Neural crest cell (in vitro differentiated cells): ENCODE results near the gene NOP9. TPM values are rescaled to one million over a fixed set of nuclear protein-coding genes. Genes with fewer than 3 reads are reported as not detected.

Experiments
- DNase-seq: peaks from one replicate; pipeline ENCODE4 v3.0.0; 2021; ENCODE audit warnings: low read depth, mixed read lengths, low spot score
- H3K27ac Mint-ChIP-seq: one replicate; pipeline ENCODE4 v1.8.0; 2021; ENCODE audit warnings: mild to moderate bottlenecking, mixed read lengths; ENCODE audit not compliant: unreplicated experiment
- H3K27me3 Mint-ChIP-seq: 2 replicates; pipeline ENCODE4 v1.8.0; 2021; ENCODE audit warnings: low read depth, mild to moderate bottlenecking, mixed read lengths
- H3K36me3 Mint-ChIP-seq: 2 replicates; pipeline ENCODE4 v1.8.0; 2021; ENCODE audit warnings: low read depth, mild to moderate bottlenecking, mixed read lengths
- H3K4me1 Mint-ChIP-seq: 2 replicates; pipeline ENCODE4 v1.8.0; 2021; ENCODE audit warnings: mixed read lengths
- H3K4me3 Mint-ChIP-seq: one replicate; pipeline ENCODE4 v1.8.0; 2021; ENCODE audit warnings: mild to moderate bottlenecking, mixed read lengths
- H3K9me3 Mint-ChIP-seq: 2 replicates; pipeline ENCODE4 v1.8.0; 2021; ENCODE audit warnings: mixed read lengths
- CTCF ChIP-seq: fragments of 200-600 bp; sonication (generic); conservative IDR thresholded peaks from 2 replicates; pipeline ENCODE4 v1.5.0; 2021; ENCODE audit warnings: antibody characterized with exemption, mild to moderate bottlenecking
- total RNA-seq: library from RNA; stranded (reverse); gene quantifications from 2 replicates; pipeline ENCODE4 v1.2.1, GENCODE V29; 2021

NOP9 gene
- total RNA-seq, 1 donor from 2014 or later: 34.5 TPM

- TF ChIP-seq CTCF: no peak
- peaks cover 96% of the 10 kb centered on the region for H3K27me3 Mint-ChIP-seq
- DNase-seq: no peak
- no peak within 1 kb of the TSS for H3K4me3 Mint-ChIP-seq
- H3K36me3 Mint-ChIP-seq: no peaks in the 10 kb centered on the region
- peaks cover 5% of the 10 kb centered on the region for H3K4me1 Mint-ChIP-seq
- no peaks in the 10 kb centered on the region for H3K9me3 Mint-ChIP-seq
- no peak within 1 kb of the TSS for H3K27ac Mint-ChIP-seq
Observed at GRCh38 chr14:24339284-24340151, 39.9 kb downstream of the NOP9 start, which contains the start of gene RIPK3. Gene RIPK3, minus strand, starts transcription at chr14:24339991. Its CDS starts 165 bp downstream, at chr14:24339826.

GRCh38 chr14:24340606-24341005, 41.0 kb downstream of the NOP9 start:
- TF ChIP-seq CTCF: no peak
- Mint-ChIP-seq H3K27me3 (peaks cover 96% of the 10 kb centered on the region), H3K27ac (no peak overlapping the region), H3K4me1 (no peaks in the 10 kb centered on the region), H3K9me3 (no peaks in the 10 kb centered on the region), H3K4me3 (no peak overlapping the region), H3K36me3 (no peaks in the 10 kb centered on the region)
- DNase-seq: no peak

- no peak for TF ChIP-seq CTCF
- Mint-ChIP-seq H3K4me1 (no peaks in the 10 kb centered on the region), H3K4me3 (no peak overlapping the region), H3K27me3 (peaks cover 90% of the 10 kb centered on the region), H3K36me3 (no peaks in the 10 kb centered on the region), H3K9me3 (no peaks in the 10 kb centered on the region), H3K27ac (no peak overlapping the region)
- DNase-seq: no peak
Observed at GRCh38 chr14:24342889-24343288, 43.2 kb downstream of the NOP9 start.

GRCh38 chr14:24343795-24344660, 44.4 kb downstream of the NOP9 start:
- Mint-ChIP-seq H3K9me3 (no peaks in the 10 kb centered on the region), H3K36me3 (no peaks in the 10 kb centered on the region), H3K4me3 (no peak overlapping the region), H3K27ac (no peak overlapping the region), H3K4me1 (no peaks in the 10 kb centered on the region), H3K27me3 (peaks cover 88% of the 10 kb centered on the region)
- DNase-seq: no peak
- no peak for TF ChIP-seq CTCF

GRCh38 chr14:24347134-24347533, 47.5 kb downstream of the NOP9 start:
- no peak for TF ChIP-seq CTCF
- H3K4me1 Mint-ChIP-seq: no peaks in the 10 kb centered on the region
- H3K27ac Mint-ChIP-seq: no peak overlapping the region
- no peak for DNase-seq
- no peaks in the 10 kb centered on the region for H3K9me3 Mint-ChIP-seq
- H3K27me3 Mint-ChIP-seq: peaks cover 90% of the 10 kb centered on the region
- no peak overlapping the region for H3K4me3 Mint-ChIP-seq
- no peaks in the 10 kb centered on the region for H3K36me3 Mint-ChIP-seq
